ENCODE data around the gene SNRPA.
"Not testable (repeated sequence)": the region's sequence is repeated elsewhere in the genome, so short reads cannot be mapped to it uniquely, and the experiment has no call there.

Gene SNRPA

DNA sequence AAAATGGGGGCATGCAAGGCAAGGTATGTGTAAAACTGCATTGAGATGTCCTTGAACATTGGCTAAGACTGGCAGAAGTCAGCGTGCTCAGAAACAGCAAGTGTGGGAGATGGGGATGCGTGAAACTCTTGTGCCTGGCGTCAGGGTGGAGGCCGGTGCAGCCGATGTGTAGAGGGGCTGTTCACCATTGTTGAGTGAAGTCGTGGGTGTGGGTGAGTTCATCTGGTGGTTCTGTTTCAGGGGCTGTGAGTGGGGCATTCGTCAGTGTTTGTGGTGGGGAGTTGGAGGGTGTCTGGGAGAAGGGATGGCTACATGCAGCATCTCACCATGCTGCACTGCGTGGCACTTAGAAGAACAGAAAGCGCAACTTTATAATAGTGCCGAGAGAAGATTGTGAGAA is 13.0 kb downstream of the SNRPA start:
- peaks cover 100% of the 10 kb centered on the region for H3K36me3 Mint-ChIP-seq (ENCODE audit: low read depth)
- H3K27ac Mint-ChIP-seq = no peak overlapping the region
- H3K27me3 Mint-ChIP-seq = no peaks in the 10 kb centered on the region
- H3K4me3 Mint-ChIP-seq = no peak overlapping the region
- H3K4me1 Mint-ChIP-seq (ENCODE audit: low read depth) = peaks cover 30% of the 10 kb centered on the region
- intact Hi-C loops (cut with micrococcal nuclease) = no loop called here
- H3K9me3 Mint-ChIP-seq = no peaks in the 10 kb centered on the region

- intact Hi-C loops (cut with micrococcal nuclease); H3K4me3 Mint-ChIP-seq; H3K27ac Mint-ChIP-seq; H3K27me3 Mint-ChIP-seq: not testable (repeated sequence)
- Mint-ChIP-seq H3K36me3 (ENCODE audit: low read depth) (peaks cover 100% of the 10 kb centered on the region), H3K9me3 (peaks cover 10% of the 10 kb centered on the region), H3K4me1 (ENCODE audit: low read depth) (peaks cover 29% of the 10 kb centered on the region)
Observed at GRCh38 chr19:40766385-40766784, 15.4 kb downstream of the SNRPA start.

DNA sequence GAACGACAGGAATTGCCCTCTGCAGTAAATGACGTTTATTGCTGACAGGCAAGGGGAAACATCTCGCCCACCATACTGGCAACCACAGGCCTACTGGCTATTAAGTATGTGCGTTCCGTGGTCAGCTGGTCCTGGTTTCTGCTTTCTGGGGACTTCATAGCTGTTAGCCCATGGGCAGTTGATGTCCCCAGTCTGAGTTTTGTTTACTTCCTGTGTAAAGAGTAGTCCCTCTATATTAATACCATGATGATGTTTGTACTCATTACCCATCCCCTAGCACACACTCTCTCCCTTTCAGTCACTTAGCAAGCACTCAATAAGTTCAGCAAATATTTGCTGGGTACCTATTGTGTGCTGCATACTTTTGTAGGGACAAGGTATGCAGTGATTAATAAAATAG is 17.9 kb downstream of the SNRPA start:
- no peak overlapping the region for H3K4me3 Mint-ChIP-seq
- intact Hi-C loops (cut with micrococcal nuclease) = no loop called here
- no peaks in the 10 kb centered on the region for H3K27me3 Mint-ChIP-seq
- peaks cover 10% of the 10 kb centered on the region for H3K9me3 Mint-ChIP-seq
- peak overlapping the region; percentile 13 for H3K27ac Mint-ChIP-seq
- peaks cover 11% of the 10 kb centered on the region for H3K4me1 Mint-ChIP-seq (ENCODE audit: low read depth)
- H3K36me3 Mint-ChIP-seq (ENCODE audit: low read depth) = peaks cover 87% of the 10 kb centered on the region

DNA sequence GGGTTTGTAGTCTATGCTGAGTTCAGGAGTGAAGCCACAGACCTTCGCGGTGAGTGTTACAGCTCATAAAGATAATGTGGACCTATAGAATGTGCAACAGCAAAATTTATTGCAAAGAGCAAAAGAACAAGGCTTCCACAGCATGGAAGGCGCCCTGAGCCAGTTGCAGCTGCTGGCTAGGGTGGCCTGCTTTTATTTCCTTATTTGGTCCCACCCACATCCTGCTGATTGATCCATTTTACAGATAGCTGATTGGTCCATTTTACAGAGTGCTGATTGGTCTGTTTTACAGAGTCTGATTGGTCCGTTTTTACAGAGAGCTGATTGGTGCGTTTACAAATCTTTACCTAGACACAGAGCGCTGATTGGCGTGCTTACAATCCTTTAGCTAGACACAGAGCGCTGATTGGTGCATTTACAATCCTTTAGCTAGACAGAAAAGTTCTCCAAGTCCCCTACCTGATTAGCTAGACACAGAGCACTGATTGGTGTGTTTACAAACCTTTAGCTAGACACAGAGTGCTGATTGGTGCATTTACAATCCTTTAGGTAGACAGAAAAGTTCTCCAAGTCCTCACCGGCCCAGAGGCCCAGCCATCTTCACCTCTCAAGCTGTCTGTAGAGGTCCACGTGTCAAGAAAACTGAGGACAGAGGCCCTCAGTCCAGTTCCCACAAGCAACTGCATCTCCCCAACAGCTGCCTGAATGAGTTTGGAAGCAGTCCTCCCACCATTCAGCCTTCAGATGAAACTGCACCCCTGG is 20.3 kb downstream of the SNRPA start:
- H3K27ac Mint-ChIP-seq, H3K4me3 Mint-ChIP-seq, H3K27me3 Mint-ChIP-seq: not testable (repeated sequence)
- peaks cover 30% of the 10 kb centered on the region for H3K4me1 Mint-ChIP-seq (ENCODE audit: low read depth)
- intact Hi-C loops (cut with micrococcal nuclease) = loop anchor here (10.0 kb wide), 1 partner anchor 56 kb away; the partner anchor contains the start of genes COQ8B and ITPKC
- peaks cover 70% of the 10 kb centered on the region for H3K36me3 Mint-ChIP-seq (ENCODE audit: low read depth)
- H3K9me3 Mint-ChIP-seq = peaks cover 10% of the 10 kb centered on the region

GRCh38 chr19:40774916-40775631 is 24.1 kb downstream of the SNRPA start, which contains the start of gene MIA:
TSS of gene MIA (plus strand) at chr19:40775521. CDS start at chr19:40775543, 22 bp downstream.
- H3K27me3 Mint-ChIP-seq = no peaks in the 10 kb centered on the region
- H3K27ac Mint-ChIP-seq = peak within 1 kb of the TSS; percentile 99
- intact Hi-C loops (cut with micrococcal nuclease) = loop anchor here (5.0 to 10.0 kb wide), 2 partner anchors 60 to 487 kb away; partner anchors contain the start of genes COQ8B, HNRNPUL1 and ITPKC
- H3K9me3 Mint-ChIP-seq = peaks cover 10% of the 10 kb centered on the region
- H3K36me3 Mint-ChIP-seq (ENCODE audit: low read depth) = peaks cover 50% of the 10 kb centered on the region
- peaks cover 49% of the 10 kb centered on the region for H3K4me1 Mint-ChIP-seq (ENCODE audit: low read depth)
- no peak within 1 kb of the TSS for H3K4me3 Mint-ChIP-seq

DNA sequence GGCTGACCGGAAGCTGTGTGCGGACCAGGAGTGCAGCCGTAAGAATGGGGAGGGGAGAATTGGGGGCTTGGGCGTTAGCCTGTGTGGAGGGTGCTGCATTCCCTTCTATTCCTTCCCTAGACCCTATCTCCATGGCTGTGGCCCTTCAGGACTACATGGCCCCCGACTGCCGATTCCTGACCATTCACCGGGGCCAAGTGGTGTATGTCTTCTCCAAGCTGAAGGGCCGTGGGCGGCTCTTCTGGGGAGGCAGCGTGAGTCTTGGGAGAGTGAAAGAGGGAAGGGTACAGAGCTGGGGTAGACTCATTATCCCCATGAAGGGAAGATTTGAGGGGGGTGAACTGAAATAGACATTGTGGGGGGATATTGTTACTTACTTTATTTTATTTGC is 24.6 kb downstream of the SNRPA start:
- H3K36me3 Mint-ChIP-seq (ENCODE audit: low read depth) = peaks cover 50% of the 10 kb centered on the region
- intact Hi-C loops (cut with micrococcal nuclease) = loop anchor here (5.0 to 10.0 kb wide), 2 partner anchors 61 to 487 kb away; partner anchors contain the start of genes COQ8B, HNRNPUL1 and ITPKC

GRCh38 chr19:40776364-40776763 is 25.4 kb downstream of the SNRPA start:
- peak overlapping the region; percentile 99 for H3K27ac Mint-ChIP-seq
- H3K36me3 Mint-ChIP-seq (ENCODE audit: low read depth) = peaks cover 50% of the 10 kb centered on the region
- H3K4me1 Mint-ChIP-seq (ENCODE audit: low read depth) = peaks cover 59% of the 10 kb centered on the region
- no peaks in the 10 kb centered on the region for H3K27me3 Mint-ChIP-seq
- no peak overlapping the region for H3K4me3 Mint-ChIP-seq
- H3K9me3 Mint-ChIP-seq = peaks cover under 1% of the 10 kb centered on the region
- intact Hi-C loops (cut with micrococcal nuclease) = loop anchor here (5.0 to 10.0 kb wide), 2 partner anchors 62 to 486 kb away; partner anchors contain the start of genes COQ8B, HNRNPUL1 and ITPKC

More for the DNA sequence above, 24.6 kb downstream of the SNRPA start:
- Mint-ChIP-seq H3K9me3 (peaks cover 8% of the 10 kb centered on the region), H3K4me1 (ENCODE audit: low read depth) (peaks cover 51% of the 10 kb centered on the region), H3K4me3 (no peak overlapping the region), H3K27ac (peak overlapping the region; percentile 65), H3K27me3 (no peaks in the 10 kb centered on the region)

DNA sequence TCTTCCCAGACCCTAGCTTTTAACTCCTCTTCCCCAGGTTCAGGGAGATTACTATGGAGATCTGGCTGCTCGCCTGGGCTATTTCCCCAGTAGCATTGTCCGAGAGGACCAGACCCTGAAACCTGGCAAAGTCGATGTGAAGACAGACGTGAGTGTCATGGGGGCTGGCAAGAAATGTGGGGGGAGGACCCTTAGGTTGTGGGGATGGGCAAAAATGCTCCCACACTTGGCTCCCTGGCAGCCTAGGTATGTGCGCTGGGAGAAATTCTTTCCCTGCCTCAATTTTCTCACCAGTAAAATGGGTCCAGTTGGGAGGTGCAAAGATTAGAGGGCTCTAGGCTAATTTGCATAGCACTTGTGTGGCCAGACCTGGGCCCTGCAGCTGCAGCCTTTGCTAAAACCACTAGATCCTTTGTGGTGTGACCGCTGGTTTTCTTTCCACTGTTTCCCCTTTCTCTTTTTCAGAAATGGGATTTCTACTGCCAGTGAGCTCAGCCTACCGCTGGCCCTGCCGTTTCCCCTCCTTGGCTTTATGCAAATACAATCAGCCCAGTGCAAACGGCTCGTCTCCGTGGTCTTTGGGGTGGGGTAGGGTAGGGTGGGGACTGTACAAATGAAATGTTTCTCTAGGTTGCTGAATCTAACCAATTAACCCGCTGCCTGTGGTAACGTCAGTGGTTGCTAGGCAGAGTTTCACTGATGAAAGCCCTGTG is 26.1 kb downstream of the SNRPA start:
- Mint-ChIP-seq H3K27me3 (no peaks in the 10 kb centered on the region), H3K4me3 (peak overlapping the region; percentile 90), H3K36me3 (ENCODE audit: low read depth) (peaks cover 53% of the 10 kb centered on the region), H3K4me1 (ENCODE audit: low read depth) (peaks cover 64% of the 10 kb centered on the region), H3K27ac (peak overlapping the region; percentile 99), H3K9me3 (no peaks in the 10 kb centered on the region)
- intact Hi-C loops (cut with micrococcal nuclease) = loop anchor here (1.0 to 10.0 kb wide), 4 partner anchors 21 to 485 kb away; partner anchors contain the start of genes ACTMAP, COQ8B, HNRNPUL1 and ITPKC

- peak overlapping the region; percentile 99 for H3K27ac Mint-ChIP-seq
- H3K4me1 Mint-ChIP-seq (ENCODE audit: low read depth) = peaks cover 68% of the 10 kb centered on the region
- no peaks in the 10 kb centered on the region for H3K27me3 Mint-ChIP-seq
- H3K36me3 Mint-ChIP-seq (ENCODE audit: low read depth) = peaks cover 53% of the 10 kb centered on the region
- peak overlapping the region; percentile 90 for H3K4me3 Mint-ChIP-seq
- intact Hi-C loops (cut with micrococcal nuclease) = loop anchor here (1.0 to 10.0 kb wide), 4 partner anchors 21 to 485 kb away; partner anchors contain the start of genes ACTMAP, COQ8B, HNRNPUL1 and ITPKC
- H3K9me3 Mint-ChIP-seq = no peaks in the 10 kb centered on the region
Observed at GRCh38 chr19:40777645-40777936, 26.6 kb downstream of the SNRPA start.

GRCh38 chr19:40777937-40778705 is 27.1 kb downstream of the SNRPA start, which contains the start of gene RAB4B:
TSS of gene RAB4B (plus strand) at chr19:40778247. CDS start at chr19:40778376, 129 bp downstream.
- Mint-ChIP-seq H3K36me3 (ENCODE audit: low read depth) (peaks cover 52% of the 10 kb centered on the region), H3K4me3 (peak within 1 kb of the TSS; percentile 90), H3K9me3 (no peaks in the 10 kb centered on the region), H3K27me3 (no peaks in the 10 kb centered on the region), H3K4me1 (ENCODE audit: low read depth) (peaks cover 68% of the 10 kb centered on the region), H3K27ac (peak within 1 kb of the TSS; percentile 99)
- intact Hi-C loops (cut with micrococcal nuclease) = loop anchor here (1.0 to 10.0 kb wide), 4 partner anchors 20 to 484 kb away; partner anchors contain the start of genes ACTMAP, COQ8B, HNRNPUL1 and ITPKC

DNA sequence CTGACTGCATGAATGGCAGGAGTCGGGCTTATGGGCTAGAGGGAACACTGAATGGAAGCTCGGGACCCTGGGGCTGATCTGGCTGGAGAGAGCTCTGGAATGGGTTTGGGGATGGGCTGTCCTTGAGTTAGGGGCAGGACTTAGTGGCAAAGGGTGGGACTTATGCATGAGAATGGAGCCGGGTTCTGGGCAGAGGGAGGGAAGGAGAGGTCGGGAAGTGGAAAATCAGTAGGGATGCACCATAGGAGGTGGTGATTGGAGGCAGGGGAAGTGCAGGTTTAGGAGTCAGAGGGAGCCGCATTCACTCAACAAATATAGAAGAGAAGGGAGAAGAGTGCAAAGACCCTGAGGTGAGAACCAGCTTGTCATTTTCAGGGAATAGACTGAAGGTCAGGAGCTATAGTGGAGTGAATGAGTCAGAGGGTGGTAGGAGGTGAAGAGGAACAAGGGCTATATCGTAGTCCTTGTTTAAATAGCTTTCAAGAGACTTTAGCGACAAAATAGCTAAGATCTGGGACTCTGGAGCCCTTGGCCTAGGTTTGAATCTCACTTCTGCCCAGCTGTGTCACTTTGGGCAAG is 27.8 kb downstream of the SNRPA start:
- Mint-ChIP-seq H3K4me1 (ENCODE audit: low read depth) (peaks cover 66% of the 10 kb centered on the region), H3K4me3 (peak overlapping the region; percentile 90), H3K36me3 (ENCODE audit: low read depth) (peaks cover 59% of the 10 kb centered on the region)

DNA sequence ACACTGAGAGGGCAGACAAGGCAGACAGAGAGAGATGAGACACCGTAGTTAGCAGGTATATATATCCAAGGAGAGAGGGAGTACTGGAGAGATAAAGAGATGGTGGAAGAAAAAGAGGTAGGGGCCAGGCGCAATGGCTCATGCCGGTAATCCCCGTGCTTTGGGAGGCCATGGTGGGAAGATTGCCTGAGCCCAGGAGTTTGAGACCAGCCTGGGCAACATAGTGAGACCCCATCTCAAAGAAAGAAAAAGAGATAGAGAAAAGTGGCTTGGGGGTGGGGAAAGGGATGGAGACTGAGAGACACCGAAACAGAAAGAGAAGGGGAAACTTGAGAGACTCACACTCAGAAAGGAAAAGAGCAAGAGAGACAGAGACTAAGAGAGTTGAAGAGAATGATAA is 29.6 kb downstream of the SNRPA start:
- H3K36me3 Mint-ChIP-seq (ENCODE audit: low read depth) = peaks cover 74% of the 10 kb centered on the region
- intact Hi-C loops (cut with micrococcal nuclease) = no loop called here
- peak overlapping the region; percentile 10 for H3K27ac Mint-ChIP-seq
- no peaks in the 10 kb centered on the region for H3K9me3 Mint-ChIP-seq
- H3K27me3 Mint-ChIP-seq = no peaks in the 10 kb centered on the region
- no peak overlapping the region for H3K4me3 Mint-ChIP-seq
- H3K4me1 Mint-ChIP-seq (ENCODE audit: low read depth) = peaks cover 49% of the 10 kb centered on the region

More for the DNA sequence above, 27.8 kb downstream of the SNRPA start:
- Mint-ChIP-seq H3K27ac (peak overlapping the region; percentile 99), H3K9me3 (no peaks in the 10 kb centered on the region), H3K27me3 (no peaks in the 10 kb centered on the region)
- intact Hi-C loops (cut with micrococcal nuclease) = loop anchor here (5.0 to 10.0 kb wide), 2 partner anchors 64 to 484 kb away; partner anchors contain the start of genes COQ8B, HNRNPUL1 and ITPKC

All from dendritic cell treated with granulocyte-macrophage colony-stimulating factor and Interleukin-4, amounts not matched to agents 40 ng/mL and 50 ng/mL, for 4 days (primary cell).